GM21825 (cell line): Measurements from ENCODE around the gene SYNC.
"Not testable (repeated sequence)": the region's sequence is repeated elsewhere in the genome, so short reads cannot be mapped to it uniquely, and the experiment has no call there.

Experiments
- ATAC-seq: cut with Tn5 transposase; IDR thresholded peaks from one replicate; pipeline ENCODE4 v1.9.1; 2021; ENCODE audit warnings: mild to moderate bottlenecking, moderate library complexity; ENCODE audit not compliant: unreplicated experiment

The SYNC gene

GRCh38 chr1:32647308-32648134 lies 55.0 kb downstream of the SYNC start:
- no peak for ATAC-seq

GRCh38 chr1:32644426-32644825 lies 58.1 kb downstream of the SYNC start:
- no peak for ATAC-seq

- not testable (repeated sequence) for ATAC-seq
Measured at GRCh38 chr1:32642292-32642827, 60.2 kb downstream of the SYNC start.

GRCh38 chr1:32639489-32640075 lies 63.0 kb downstream of the SYNC start:
- no peak for ATAC-seq

GRCh38 chr1:32636914-32637645 lies 65.5 kb downstream of the SYNC start:
- ATAC-seq = no peak

- no peak for ATAC-seq
Measured at GRCh38 chr1:32635508-32636277, 66.9 kb downstream of the SYNC start.

GRCh38 chr1:32632829-32633228 lies 69.7 kb downstream of the SYNC start:
- ATAC-seq = no peak

- not testable (repeated sequence) for ATAC-seq
Measured at GRCh38 chr1:32630173-32630572, 72.4 kb downstream of the SYNC start.
